HEK293 (cell line): ENCODE results near the gene ZKSCAN1.

ENCODE experiments used
- GLI2 ChIP-seq: fragments of 450-650 bp; formaldehyde crosslinking; IDR thresholded peaks from 2 replicates; pipeline ENCODE4; 2017; ENCODE audit warnings: missing biosample characterization, missing genetic modification characterization, low read depth, borderline replicate concordance
- KLF7 ChIP-seq: fragments of 450-650 bp; formaldehyde crosslinking; IDR thresholded peaks from 2 replicates; pipeline ENCODE4 v1.5.1; 2016; ENCODE audit warnings: missing biosample characterization, missing genetic modification characterization, borderline replicate concordance
- SP2 ChIP-seq: fragments of 450-650 bp; formaldehyde crosslinking; IDR thresholded peaks from 2 replicates; pipeline ENCODE4 v1.5.1; 2016; ENCODE audit warnings: missing biosample characterization, missing genetic modification characterization
- ZNF175 ChIP-seq: fragments of 450-650 bp; formaldehyde crosslinking; IDR thresholded peaks from 2 replicates; pipeline ENCODE4 v1.5.1; 2016; ENCODE audit warnings: missing biosample characterization, missing genetic modification characterization
- ZNF561 ChIP-seq: fragments of 450-650 bp; IDR thresholded peaks from 2 replicates; pipeline ENCODE4 v1.5.1; 2018; ENCODE audit warnings: missing biosample characterization, missing genetic modification characterization, borderline replicate concordance
- TF ChIP-seq, protein P1 (sequence below): fragments of 450-650 bp; formaldehyde crosslinking; conservative IDR thresholded peaks from 2 replicates; pipeline ENCODE4 v1.5.1; 2016; ENCODE audit warnings: low read depth, missing biosample characterization, missing genetic modification characterization
- TF ChIP-seq, protein P2 (sequence below): fragments of 450-650 bp; formaldehyde crosslinking; IDR thresholded peaks from 2 replicates; pipeline ENCODE4 v1.5.1; 2016; ENCODE audit warnings: missing biosample characterization, missing genetic modification characterization, low read depth
- TF ChIP-seq, protein P3 (sequence below): fragments of 450-650 bp; formaldehyde crosslinking; IDR thresholded peaks from 2 replicates; pipeline ENCODE4 v1.5.1; 2016; ENCODE audit warnings: missing biosample characterization, missing genetic modification characterization
- TF ChIP-seq, protein P4 (sequence below): fragments of 450-650 bp; formaldehyde crosslinking; IDR thresholded peaks from 2 replicates; pipeline ENCODE4 v1.5.1; 2016; ENCODE audit warnings: missing biosample characterization, missing genetic modification characterization, borderline replicate concordance

DNA sequence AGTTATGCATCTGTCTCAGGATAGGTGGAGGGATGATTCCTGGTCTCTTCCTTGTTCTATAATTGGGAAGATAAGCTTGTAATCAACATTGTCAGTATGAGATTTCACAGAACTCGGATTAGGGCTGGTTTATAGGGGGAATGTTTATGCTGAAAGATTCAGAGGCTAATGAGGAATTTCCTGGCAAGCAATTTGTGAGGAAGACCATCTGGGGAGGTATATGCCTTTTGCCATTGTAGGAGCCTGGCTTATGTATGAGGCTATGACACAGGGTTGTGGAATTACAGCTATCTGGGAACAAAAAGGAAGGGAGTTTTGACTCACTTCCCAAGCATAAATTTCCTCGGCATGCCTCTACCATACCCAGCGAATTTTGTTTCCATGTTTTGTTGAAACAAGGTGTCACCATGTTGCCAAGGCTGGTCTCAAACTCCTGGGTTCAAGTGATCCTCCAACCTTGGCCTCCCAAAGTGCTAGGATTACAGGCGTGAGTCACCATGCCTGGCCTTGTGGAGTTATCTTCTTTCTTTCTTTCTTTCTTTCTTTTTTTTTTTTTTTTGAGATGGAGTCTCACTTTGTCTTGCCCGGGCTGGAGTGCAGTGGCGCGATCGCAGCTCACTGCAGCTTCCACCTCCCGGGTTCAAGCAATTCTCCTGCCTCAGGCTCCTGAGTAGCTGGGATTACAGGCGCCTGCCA is 71.8 kb downstream of the ZKSCAN1 start:
- TF ChIP-seq KLF7 (tag by site-specific recombination) (no peak), SP2 (tag by site-specific recombination) (no peak), GLI2 (tag by site-specific recombination) (no peak), ZNF561 (no peak), ZNF175 (tag by site-specific recombination) (no peak)
- TF ChIP-seq, protein P1, sequence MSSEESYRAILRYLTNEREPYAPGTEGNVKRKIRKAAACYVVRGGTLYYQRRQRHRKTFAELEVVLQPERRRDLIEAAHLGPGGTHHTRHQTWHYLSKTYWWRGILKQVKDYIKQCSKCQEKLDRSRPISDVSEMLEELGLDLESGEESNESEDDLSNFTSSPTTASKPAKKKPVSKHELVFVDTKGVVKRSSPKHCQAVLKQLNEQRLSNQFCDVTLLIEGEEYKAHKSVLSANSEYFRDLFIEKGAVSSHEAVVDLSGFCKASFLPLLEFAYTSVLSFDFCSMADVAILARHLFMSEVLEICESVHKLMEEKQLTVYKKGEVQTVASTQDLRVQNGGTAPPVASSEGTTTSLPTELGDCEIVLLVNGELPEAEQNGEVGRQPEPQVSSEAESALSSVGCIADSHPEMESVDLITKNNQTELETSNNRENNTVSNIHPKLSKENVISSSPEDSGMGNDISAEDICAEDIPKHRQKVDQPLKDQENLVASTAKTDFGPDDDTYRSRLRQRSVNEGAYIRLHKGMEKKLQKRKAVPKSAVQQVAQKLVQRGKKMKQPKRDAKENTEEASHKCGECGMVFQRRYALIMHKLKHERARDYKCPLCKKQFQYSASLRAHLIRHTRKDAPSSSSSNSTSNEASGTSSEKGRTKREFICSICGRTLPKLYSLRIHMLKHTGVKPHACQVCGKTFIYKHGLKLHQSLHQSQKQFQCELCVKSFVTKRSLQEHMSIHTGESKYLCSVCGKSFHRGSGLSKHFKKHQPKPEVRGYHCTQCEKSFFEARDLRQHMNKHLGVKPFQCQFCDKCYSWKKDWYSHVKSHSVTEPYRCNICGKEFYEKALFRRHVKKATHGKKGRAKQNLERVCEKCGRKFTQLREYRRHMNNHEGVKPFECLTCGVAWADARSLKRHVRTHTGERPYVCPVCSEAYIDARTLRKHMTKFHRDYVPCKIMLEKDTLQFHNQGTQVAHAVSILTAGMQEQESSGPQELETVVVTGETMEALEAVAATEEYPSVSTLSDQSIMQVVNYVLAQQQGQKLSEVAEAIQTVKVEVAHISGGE (tag by site-specific recombination), result no peak
- TF ChIP-seq, protein P2, sequence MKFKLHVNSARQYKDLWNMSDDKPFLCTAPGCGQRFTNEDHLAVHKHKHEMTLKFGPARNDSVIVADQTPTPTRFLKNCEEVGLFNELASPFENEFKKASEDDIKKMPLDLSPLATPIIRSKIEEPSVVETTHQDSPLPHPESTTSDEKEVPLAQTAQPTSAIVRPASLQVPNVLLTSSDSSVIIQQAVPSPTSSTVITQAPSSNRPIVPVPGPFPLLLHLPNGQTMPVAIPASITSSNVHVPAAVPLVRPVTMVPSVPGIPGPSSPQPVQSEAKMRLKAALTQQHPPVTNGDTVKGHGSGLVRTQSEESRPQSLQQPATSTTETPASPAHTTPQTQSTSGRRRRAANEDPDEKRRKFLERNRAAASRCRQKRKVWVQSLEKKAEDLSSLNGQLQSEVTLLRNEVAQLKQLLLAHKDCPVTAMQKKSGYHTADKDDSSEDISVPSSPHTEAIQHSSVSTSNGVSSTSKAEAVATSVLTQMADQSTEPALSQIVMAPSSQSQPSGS (tag by site-specific recombination), result no peak
- TF ChIP-seq, protein P3, sequence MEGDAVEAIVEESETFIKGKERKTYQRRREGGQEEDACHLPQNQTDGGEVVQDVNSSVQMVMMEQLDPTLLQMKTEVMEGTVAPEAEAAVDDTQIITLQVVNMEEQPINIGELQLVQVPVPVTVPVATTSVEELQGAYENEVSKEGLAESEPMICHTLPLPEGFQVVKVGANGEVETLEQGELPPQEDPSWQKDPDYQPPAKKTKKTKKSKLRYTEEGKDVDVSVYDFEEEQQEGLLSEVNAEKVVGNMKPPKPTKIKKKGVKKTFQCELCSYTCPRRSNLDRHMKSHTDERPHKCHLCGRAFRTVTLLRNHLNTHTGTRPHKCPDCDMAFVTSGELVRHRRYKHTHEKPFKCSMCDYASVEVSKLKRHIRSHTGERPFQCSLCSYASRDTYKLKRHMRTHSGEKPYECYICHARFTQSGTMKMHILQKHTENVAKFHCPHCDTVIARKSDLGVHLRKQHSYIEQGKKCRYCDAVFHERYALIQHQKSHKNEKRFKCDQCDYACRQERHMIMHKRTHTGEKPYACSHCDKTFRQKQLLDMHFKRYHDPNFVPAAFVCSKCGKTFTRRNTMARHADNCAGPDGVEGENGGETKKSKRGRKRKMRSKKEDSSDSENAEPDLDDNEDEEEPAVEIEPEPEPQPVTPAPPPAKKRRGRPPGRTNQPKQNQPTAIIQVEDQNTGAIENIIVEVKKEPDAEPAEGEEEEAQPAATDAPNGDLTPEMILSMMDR, result no peak
- TF ChIP-seq, protein P4, sequence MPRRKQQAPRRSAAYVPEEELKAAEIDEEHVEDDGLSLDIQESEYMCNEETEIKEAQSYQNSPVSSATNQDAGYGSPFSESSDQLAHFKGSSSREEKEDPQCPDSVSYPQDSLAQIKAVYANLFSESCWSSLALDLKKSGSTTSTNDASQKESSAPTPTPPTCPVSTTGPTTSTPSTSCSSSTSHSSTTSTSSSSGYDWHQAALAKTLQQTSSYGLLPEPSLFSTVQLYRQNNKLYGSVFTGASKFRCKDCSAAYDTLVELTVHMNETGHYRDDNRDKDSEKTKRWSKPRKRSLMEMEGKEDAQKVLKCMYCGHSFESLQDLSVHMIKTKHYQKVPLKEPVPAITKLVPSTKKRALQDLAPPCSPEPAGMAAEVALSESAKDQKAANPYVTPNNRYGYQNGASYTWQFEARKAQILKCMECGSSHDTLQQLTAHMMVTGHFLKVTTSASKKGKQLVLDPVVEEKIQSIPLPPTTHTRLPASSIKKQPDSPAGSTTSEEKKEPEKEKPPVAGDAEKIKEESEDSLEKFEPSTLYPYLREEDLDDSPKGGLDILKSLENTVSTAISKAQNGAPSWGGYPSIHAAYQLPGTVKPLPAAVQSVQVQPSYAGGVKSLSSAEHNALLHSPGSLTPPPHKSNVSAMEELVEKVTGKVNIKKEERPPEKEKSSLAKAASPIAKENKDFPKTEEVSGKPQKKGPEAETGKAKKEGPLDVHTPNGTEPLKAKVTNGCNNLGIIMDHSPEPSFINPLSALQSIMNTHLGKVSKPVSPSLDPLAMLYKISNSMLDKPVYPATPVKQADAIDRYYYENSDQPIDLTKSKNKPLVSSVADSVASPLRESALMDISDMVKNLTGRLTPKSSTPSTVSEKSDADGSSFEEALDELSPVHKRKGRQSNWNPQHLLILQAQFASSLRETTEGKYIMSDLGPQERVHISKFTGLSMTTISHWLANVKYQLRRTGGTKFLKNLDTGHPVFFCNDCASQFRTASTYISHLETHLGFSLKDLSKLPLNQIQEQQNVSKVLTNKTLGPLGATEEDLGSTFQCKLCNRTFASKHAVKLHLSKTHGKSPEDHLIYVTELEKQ (tag by site-specific recombination), result no peak
